Tibial nerve (tissue), 4 donors: ENCODE measurements around the gene INKA2. TPM values are rescaled to one million over a fixed set of nuclear protein-coding genes. Genes with fewer than 3 reads are reported as not detected.

Source experiments
- DNase-seq, 2 donors: peaks; one replicate each; pipeline ENCODE4 v3.0.0-alpha.2; 2019; ENCODE audit warnings: low spot score in 2 of 2
- H3K27ac ChIP-seq, 4 donors: fragments of 200-600 bp; sonication (generic) in 3 of 4; one replicate each; pipeline ENCODE4 v1.5.1; 2017 to 2019; ENCODE audit warnings: mild to moderate bottlenecking in 1 of 4
- H3K27me3 ChIP-seq, 2 donors: fragments of 200-600 bp; sonication (generic) in 1 of 2; one replicate each; pipeline versions ENCODE4 v1.5.1 to v1.6.0; 2017 to 2019
- H3K36me3 ChIP-seq, 3 donors: fragments of 200-600 bp; sonication (generic); one replicate each; pipeline ENCODE4 v1.5.1; 2018 to 2019
- H3K4me1 ChIP-seq, 4 donors: fragments of 200-600 bp; sonication (generic) in 3 of 4; one replicate each; pipeline ENCODE4 v1.5.1; 2017 to 2019
- H3K4me3 ChIP-seq, 4 donors: fragments of 200-600 bp; sonication (generic) in 3 of 4; one replicate each; pipeline ENCODE4 v1.5.1; 2017 to 2019; ENCODE audit warnings: mild to moderate bottlenecking in 1 of 4, moderate library complexity in 1 of 4
- H3K9me3 ChIP-seq, 4 donors: fragments of 200-600 bp; sonication (generic) in 3 of 4; one replicate each; pipeline ENCODE4 v1.5.1; 2017 to 2019
- CTCF ChIP-seq, 5 experiments: fragments of 200-600 bp in 3 of 5; fragments of 450-650 bp in 2 of 5; sonication (generic) in 3 of 5; IDR thresholded peaks; one replicate each; pipeline ENCODE4 v1.5.1; 2016 to 2019; ENCODE audit warnings: antibody characterized with exemption in 5 of 5, mild to moderate bottlenecking in 3 of 5, moderate library complexity in 2 of 5
- EP300 ChIP-seq, 2 donors: sonication (generic); formaldehyde crosslinking; IDR thresholded peaks; one replicate each; pipeline ENCODE4 v1.6.1; 2017; ENCODE audit warnings: antibody characterized with exemption in 2 of 2, mild to moderate bottlenecking in 1 of 2
- POLR2A ChIP-seq, 2 donors: fragments of 450-650 bp; IDR thresholded peaks; one replicate each; pipeline ENCODE4 v1.6.1; 2017; ENCODE audit warnings: antibody characterized with exemption in 2 of 2, mild to moderate bottlenecking in 2 of 2, moderate library complexity in 2 of 2
- WGBS, 2 donors: methylation state at CpG; one replicate each; pipeline ENCODE4 v1.1.5; 2018; 5-methylcytosine and 5-hydroxymethylcytosine counted together
- small RNA-seq: library from RNA; depleted of rRNA; stranded (forward); fragments of <200 nt; gene quantifications from one replicate; pipeline ENCODE3, GENCODE V24; 2016
- total RNA-seq, 4 donors: library from RNA; depleted of rRNA; stranded (reverse); fragments of >200 nt; gene quantifications; one replicate each; pipeline ENCODE4 v1.1.0, GENCODE V29; 2016

The INKA2 gene
- total RNA-seq, 4 donors from 2014 or later, result 6.3 to 11.8 (median 7.9) TPM

- DNase-seq, result no peak
- Histone ChIP-seq H3K27me3 (no peaks in the 10 kb centered on the region), H3K9me3 (no peaks in the 10 kb centered on the region), H3K4me3 (no peak overlapping the region), H3K4me1 (peaks cover under 1 to 18% (median 2%) of the 10 kb centered on the region in 4 donors), H3K36me3 (peaks cover 0 to 88% (median 0%) of the 10 kb centered on the region in 3 donors), H3K27ac (no peak overlapping the region)
- TF ChIP-seq CTCF (IDR thresholded peaks at IDR 0.05), result no peak
- TF ChIP-seq EP300 (IDR thresholded peaks at IDR 0.05), result no peak
- no peak for TF ChIP-seq POLR2A (IDR thresholded peaks at IDR 0.05)
- WGBS, 2 donors, result 83 to 86% methylated on average over 1 of the region's 1 CpG
These were observed 43.4 kb downstream of the INKA2 start for GRCh38 chr1:111695801-111696200.

GRCh38 chr1:111691886-111692285 lies 47.3 kb downstream of the INKA2 start:
- Histone ChIP-seq H3K9me3 (peaks cover 0 to 15% (median 0%) of the 10 kb centered on the region in 4 donors), H3K36me3 (peaks cover 0 to 52% (median 0%) of the 10 kb centered on the region in 3 donors), H3K4me1 (peaks cover 3 to 29% (median 8%) of the 10 kb centered on the region in 4 donors), H3K4me3 (no peak overlapping the region), H3K27ac (no peak overlapping the region), H3K27me3 (no peaks in the 10 kb centered on the region)
- TF ChIP-seq POLR2A (IDR thresholded peaks at IDR 0.05) (no peak), EP300 (IDR thresholded peaks at IDR 0.05) (no peak), CTCF (IDR thresholded peaks at IDR 0.05) (no peak)
- WGBS, 2 donors, result 55% methylated on average over 1 of the region's 1 CpG
- DNase-seq, result no peak

GRCh38 chr1:111690306-111690617 lies 48.9 kb downstream of the INKA2 start:
- peak in 1 of 2 donors; percentile 43 for DNase-seq
- Histone ChIP-seq H3K4me1 (peaks cover 0 to 22% (median 8%) of the 10 kb centered on the region in 4 donors), H3K27me3 (no peaks in the 10 kb centered on the region), H3K27ac (peak overlapping the region in 1 of 4 donors; percentile 42), H3K9me3 (peaks cover 0 to 24% (median under 1%) of the 10 kb centered on the region in 4 donors), H3K36me3 (peaks cover 0 to 41% (median 0%) of the 10 kb centered on the region in 3 donors), H3K4me3 (no peak overlapping the region)
- TF ChIP-seq EP300 (IDR thresholded peaks at IDR 0.05), result no peak
- TF ChIP-seq CTCF (IDR thresholded peaks at IDR 0.05), result no peak
- TF ChIP-seq POLR2A (IDR thresholded peaks at IDR 0.05), result no peak

Small RNA genes within 50 kb of the gene (small RNA-seq; reads per million reads assigned to genes)
- not detected for gene INKA2

Other genes starting within 250 kb of the INKA2 start
- 10 to 100 TPM in 2 of 4 donors, 1 to 10 TPM in 2; 5.3 to 17.5 (median 9.9) TPM for gene ADORA3, start 235.8 kb downstream of the INKA2 start, total RNA-seq
- 1 to 10 TPM in 2 of 4 donors, under 1 TPM in 2; 0.59 to 9.6 (median 2.3) TPM for gene TMIGD3, start 235.8 kb downstream of the INKA2 start, total RNA-seq
- gene RAP1A, start 119.6 kb downstream of the INKA2 start, total RNA-seq, result 10 to 100 TPM; 45.5 to 48.7 (median 46.8) TPM
- 10 to 100 TPM; 30.8 to 40.5 (median 35.5) TPM for gene DDX20, start 16.5 kb upstream of the INKA2 start, total RNA-seq